Epithelial cell of prostate (primary cell): ENCODE results near the gene SMIM3.
A peak's percentile ranks its signal among the peaks of the same experiment; 100 is the strongest.

Source experiments
- DNase-seq: peaks from one replicate; pipeline ENCODE4 v3.0.0-alpha.2; 2011; ENCODE audit warnings: low read depth, low spot score
- H3K27ac ChIP-seq: fragments of 450-650 bp; 2 replicates; pipeline ENCODE4 v1.5.1; 2017; ENCODE audit warnings: mild to moderate bottlenecking

The SMIM3 gene

DNA sequence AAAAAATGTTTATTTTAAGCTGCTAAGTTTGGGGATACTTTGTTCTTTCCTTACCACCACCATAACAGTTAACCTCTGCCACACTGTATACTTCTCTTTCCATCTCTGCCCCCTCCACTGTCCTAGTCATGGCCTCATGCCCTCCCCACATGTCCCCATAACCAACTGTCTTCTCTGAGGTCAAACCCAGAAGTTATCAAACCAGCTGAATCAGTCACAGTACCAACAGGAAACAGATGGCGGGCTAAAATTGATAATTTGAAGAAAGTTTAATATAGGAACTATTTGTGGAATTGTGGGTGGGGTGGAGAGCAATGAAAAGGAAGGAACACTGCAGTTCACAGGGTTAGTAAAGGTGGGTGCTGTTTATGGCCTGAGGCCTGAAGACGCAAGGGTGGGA is 14.0 kb upstream of the SMIM3 start:
- DNase-seq = no peak
- H3K27ac ChIP-seq = no peak overlapping the region

DNA sequence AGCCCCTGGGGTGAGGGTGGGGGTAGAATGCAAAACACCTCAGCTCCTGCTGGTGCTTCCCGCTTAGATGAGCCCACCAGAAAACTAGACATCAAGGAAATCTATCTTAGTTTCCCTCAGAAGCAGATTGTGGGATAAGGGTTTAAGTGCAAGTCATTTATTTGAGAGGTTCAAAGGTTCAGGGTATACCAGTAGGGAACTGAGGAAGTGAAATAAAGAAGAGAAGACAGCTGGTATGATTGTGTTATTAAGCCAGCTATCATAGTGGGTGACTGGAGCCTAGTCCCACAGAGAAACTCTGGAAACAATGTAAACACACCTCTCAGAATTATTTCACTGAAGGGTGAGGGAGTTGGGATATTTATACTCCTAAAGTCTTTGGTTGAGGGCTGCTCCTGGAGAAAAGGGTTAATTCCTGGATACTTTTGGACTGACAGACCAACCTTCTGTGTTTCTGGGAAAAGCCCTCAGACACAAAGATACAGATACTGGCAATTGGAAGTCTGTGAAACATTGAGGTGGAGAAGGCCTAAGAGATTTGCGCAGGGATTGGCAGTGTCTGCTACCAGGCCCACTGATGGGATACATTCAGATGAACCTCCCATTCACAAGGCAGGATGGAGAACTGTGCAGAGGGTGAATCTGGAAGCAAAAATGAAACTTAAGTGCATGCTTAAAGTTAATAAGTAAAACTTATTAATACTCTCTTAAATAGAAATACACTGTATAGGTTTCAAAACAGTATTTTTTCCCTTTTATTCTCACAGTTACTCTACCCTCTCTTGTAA is 13.4 kb upstream of the SMIM3 start:
- no peak overlapping the region for H3K27ac ChIP-seq
- no peak for DNase-seq

DNA sequence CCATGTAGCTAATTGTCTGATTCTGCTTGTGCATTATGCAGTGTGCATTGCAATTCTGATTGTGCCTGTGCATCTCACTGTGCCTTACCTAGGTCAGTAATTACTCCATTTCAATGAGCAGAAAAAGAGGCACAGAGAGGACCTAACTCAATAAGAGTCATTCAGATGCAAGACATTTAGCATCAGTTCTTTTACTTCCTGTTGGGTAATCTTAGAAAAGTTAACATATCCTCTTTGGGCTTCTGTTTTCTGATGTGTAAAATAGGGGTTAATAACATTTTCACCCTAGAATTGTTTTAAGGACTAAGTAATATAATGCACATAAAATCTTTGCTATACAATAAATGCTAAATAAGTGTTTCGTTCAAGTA is 12.8 kb upstream of the SMIM3 start:
- no peak for DNase-seq

DNA sequence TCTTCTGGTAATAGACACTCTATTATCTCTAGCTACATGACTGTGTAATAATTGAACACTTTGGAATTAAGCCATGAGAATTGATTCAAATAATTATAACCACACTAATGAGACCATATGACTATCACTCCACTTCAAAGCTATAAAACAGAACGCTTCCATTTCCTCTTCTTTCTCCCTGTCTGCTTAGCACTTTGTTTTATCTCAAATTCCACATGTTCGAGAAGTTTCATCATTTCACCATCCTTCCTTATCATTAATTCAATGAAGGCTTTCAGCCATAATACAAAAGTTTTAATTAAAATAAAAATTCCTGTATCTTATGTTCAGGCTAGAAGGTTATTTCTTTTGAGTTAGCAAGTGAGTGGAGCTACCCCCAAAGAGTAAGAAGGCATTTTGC is 12.3 kb upstream of the SMIM3 start:
- no peak overlapping the region for H3K27ac ChIP-seq
- DNase-seq = no peak

More for the DNA sequence above, 12.8 kb upstream of the SMIM3 start:
- no peak overlapping the region for H3K27ac ChIP-seq

DNA sequence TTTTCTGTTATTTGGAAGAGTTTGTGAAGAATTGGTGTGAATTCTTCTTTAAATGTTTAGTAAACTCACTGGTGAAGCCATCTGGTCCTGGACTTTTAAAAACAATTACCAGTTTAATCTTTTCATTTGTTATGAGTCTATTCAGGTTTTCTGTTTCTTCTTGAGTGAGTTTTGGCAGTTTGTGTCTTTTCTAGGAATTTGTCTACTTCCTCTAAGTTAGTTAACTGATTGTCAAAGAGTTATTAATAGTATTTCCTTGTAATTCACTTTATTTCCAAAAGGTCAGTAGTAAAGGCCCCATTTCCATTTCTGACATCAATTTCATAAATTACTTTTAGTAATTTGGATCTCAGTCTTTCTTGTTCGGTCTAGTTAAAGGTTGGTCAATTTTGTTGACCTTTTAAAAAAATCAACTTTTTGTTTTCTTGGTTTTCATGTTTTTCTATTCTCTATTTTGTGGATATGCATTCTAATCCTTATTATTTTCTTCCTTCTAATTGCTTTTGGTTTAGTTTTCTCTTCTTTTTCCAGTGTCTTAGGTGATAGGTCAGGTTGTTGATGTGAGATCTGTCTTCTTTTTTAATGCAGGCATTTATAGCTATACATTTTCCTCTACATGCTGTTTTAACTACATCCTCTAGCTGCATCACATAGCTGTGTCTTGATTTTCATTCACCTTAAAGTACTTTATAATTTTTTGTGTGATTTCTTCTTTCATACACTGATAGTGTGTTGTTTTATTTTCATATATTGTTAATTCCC is 7.3 kb upstream of the SMIM3 start:
- DNase-seq = no peak
- no peak overlapping the region for H3K27ac ChIP-seq

DNA sequence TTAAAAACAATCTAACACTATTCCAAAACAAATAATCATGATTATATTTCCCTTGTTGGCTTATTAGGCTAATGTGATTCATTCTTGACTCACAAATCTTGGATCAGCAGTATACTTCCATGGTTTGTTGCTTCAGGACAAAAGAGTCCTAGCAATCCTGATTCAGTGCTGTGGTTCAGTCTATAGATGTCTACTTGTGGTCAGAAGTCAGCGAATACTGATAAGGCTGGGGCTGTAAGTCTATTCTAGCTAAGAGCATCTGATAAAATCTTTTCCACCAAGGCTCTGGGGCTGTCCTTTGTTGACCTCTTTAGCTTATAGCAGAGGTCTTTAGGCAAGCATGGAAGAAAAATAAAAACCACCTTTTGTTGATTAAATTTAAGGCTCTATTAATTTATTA is 4.4 kb upstream of the SMIM3 start:
- peak; percentile 76 for DNase-seq
- H3K27ac ChIP-seq = peak overlapping the region; percentile 25

DNA sequence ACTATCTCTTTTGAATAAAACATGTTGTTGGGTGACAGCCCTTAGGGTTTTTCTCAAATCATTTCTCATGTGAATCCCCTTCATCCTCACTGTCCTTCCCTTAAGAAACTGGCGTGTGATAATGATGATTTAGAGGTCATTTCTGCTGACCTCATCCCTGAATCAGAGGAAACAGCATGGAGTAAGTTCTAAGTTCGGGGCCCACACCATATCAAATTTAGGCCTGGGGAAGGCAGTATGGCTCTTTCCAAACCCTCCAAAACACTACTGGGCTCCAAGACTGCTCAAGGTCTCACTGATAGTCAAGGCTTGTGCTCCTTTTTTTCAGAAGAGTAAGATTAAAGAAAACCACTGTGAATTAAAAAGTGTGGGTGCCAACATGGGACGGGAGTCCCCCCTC is 872 bp upstream of the SMIM3 start:
- DNase-seq = no peak
- peak overlapping the region; percentile 92 for H3K27ac ChIP-seq

DNA sequence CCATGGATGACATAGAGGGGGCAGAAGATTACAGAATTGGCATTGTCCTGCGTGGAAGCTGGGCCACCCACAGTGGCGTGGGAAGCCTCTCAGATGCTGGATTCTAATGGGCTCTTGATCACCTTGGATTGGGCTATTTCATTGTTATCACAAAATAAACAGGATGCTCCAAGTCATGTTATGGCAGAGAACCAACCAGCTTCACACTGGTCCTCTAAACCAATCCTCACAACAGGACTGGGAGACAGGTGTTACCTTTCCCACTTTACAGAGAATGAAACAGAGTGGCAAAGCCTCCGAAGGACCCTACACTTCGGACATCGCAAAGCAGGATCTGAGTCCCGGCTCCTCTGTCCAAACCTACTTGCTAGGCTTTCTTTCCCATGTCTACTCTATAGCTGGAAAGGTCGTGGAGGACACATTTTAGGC is 455 bp upstream of the SMIM3 start:
- H3K27ac ChIP-seq = peak overlapping the region; percentile 92

DNA sequence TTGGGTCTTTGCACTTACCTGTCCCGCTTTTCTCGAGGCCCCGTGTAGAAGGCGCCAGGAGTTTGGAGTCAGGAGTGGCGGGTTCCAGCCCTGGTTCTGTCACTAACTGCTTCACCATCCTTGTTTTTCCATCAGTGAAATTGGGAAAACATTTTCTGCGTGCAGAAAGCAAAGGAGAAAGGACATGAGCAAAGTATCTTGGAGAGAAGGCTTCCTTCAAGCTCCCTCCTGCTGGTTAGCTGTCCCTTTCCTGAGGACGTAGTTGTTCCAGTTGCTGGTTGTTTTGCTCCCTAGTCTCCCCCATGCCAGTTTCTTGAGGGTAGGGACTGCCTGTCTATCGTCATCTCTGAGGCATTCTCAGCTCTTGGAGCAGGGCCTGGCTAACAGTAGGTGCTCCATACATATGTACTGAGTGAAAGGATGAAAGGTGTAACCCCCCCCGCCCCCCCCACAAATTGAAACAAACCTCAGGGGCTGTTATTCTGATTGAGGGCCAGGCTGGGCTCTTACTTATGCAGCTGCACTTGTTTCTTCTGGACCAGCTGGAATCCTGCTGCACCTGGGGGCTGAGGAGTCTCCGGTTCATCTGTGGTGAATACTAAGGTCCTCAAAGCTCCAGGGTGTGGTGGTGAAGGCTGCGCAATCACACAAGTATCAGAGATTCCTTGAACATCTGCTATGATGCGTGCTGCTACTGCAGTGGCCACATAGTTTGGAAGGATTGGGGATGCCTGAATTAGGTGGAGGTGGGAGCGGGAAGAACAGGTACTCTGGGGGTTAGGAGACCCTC is 1.0 kb downstream of the SMIM3 start:
- DNase-seq = no peak
- H3K27ac ChIP-seq = peak overlapping the region; percentile 92

More for the DNA sequence above, 455 bp upstream of the SMIM3 start:
- DNase-seq = no peak

DNA sequence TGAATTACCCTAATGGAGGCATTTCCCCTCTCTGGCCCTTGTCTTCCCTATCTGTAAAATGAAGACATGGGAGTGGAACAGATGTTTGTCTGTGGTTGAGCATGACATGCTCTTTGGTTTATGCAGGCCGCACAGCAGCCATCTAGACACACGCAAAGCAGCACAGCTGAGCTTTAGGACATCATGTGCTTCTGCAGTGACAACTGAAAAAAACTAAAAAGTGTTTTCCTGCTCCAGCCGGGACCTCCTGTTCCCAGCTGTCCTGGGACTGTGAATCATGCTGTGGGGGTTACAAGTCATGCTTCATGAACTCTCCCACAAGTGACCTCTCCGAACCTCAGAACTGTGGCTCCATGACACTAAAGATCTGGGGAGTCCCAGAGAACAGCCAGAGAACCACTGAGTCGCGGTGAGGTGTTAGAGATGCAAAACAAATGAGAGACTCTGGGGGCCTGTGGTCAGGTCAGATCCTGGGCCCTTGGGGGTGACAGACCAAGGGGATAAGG is 1.7 kb downstream of the SMIM3 start:
- H3K27ac ChIP-seq = peak overlapping the region; percentile 92
- no peak for DNase-seq

DNA sequence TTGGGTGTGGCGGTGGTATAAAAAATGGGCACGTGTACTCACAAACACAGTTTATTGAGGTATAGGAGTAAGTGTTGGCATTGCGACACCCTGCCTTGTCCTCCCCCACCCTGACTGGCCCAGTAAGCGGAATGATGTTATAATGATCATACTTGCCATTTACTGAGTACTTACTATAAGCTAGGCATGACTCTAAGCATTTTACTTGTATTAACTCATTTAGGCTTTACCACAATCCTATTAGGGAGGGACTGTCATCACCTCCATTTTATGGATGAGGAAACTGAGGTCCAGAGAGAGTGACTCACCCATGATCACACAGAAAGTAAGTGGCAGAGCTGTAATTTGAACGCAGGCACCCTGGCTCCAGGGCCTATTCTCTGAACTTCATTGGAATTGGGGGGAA is 2.3 kb downstream of the SMIM3 start:
- peak; percentile 88 for DNase-seq
- H3K27ac ChIP-seq = peak overlapping the region; percentile 92

DNA sequence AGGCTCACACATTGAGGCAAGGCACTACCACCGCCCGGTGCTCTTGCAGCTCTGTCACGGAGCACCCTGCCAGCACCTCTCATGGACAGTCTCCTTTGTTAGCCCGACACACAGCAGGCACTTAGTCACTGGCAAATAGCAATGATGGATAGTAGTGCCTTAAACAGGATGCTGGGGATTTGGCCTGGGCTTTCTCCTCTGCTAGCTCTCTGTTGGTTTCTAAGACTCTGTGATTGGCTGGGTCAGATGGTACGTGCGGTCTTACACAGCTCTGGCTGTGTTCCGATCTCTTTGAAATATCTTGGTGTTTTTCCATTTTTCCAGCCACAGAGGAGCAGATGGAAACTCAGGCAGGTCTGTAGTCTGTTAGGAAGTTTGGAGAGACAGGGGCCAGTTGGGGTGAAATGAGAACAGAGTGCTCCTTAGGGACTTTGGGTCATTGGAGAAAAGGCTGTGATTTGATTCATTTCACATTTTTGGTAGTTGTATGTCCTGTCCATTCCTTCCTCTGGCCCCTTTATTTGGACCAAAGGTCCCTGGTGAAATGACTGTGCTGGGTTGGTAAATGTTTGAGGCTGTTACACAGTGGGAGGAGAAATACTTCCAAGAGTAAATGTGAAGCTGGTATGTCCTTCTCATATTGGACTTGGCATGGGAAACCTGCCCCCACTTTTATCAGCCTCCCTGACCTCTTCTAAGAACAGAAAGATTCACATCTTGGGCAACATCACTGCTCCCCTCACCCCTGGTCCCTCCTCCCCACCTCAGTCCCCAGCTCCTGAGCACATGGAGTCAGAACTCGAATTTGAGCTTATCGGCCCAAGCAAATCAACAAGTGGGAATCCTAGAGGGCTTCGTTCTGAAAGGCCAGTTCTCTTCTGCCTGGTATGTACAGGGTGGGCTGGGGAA is 3.4 kb downstream of the SMIM3 start:
- peak; percentile 83 for DNase-seq
- H3K27ac ChIP-seq = peak overlapping the region; percentile 92

DNA sequence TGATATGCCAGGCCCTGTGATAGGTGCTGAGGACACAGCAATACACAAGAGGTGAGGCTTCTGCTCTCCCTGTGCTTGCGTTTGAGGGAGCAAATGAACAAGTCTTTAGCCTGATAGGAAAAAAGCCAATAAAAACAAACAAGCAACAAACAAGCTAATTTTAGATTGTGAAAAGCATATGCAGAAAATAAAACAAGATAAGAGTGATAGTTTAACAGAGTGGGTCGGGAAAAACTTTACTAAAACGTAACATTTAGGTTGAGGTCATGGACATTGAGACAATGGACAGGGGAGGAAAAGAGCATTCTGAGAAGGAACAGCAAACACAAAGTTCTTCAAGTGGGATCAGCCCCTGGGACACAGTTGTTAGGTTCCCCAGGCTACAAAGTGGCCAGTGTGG is 4.3 kb downstream of the SMIM3 start:
- DNase-seq = no peak
- peak overlapping the region; percentile 92 for H3K27ac ChIP-seq

DNA sequence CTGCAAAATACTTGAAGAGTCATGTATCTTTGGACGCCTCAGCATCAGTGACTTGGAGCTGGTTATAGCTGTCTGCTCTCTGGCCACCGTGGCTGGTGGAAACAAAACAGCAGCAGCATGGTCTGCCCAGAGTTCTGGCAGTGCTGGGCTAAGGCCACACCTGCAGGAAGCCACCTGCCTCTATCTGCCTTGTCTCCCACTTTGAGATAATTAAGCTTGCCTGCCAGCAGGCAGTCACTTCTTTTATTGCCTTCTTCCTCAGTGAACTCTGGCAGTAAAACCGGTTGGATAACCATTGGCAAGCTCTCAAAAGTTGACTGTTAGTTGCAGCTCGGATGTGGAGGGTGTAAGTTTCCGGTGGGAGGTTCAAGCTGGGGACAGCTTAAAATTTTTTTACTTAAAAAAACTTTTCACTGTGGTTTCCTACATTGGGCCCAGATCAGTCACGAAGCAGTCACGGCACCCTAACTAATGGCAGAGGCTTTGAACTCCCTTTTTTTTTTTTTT is 4.9 kb downstream of the SMIM3 start:
- DNase-seq = peak; percentile 75

DNA sequence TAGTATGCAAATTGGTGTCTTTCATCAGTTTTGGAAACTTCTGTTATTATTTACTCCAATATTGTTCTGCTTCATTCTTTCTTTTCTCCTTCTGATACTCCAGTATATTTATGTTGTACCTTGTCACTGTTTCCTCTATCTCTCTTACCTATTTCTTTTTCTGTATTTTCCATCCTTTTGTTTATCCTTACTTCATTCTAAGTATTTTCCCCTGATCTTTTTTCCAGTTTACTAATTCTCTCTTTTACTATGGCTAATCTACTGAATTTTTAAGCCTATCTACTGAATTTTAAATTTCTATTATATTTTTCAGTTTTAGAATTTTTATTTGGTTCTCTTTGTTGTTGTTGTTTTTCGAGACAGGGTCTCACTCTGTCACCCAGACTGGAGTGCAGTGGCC is 7.4 kb downstream of the SMIM3 start:
- DNase-seq = no peak
- H3K27ac ChIP-seq = no peak overlapping the region

More for the DNA sequence above, 4.9 kb downstream of the SMIM3 start:
- H3K27ac ChIP-seq = peak overlapping the region; percentile 92

DNA sequence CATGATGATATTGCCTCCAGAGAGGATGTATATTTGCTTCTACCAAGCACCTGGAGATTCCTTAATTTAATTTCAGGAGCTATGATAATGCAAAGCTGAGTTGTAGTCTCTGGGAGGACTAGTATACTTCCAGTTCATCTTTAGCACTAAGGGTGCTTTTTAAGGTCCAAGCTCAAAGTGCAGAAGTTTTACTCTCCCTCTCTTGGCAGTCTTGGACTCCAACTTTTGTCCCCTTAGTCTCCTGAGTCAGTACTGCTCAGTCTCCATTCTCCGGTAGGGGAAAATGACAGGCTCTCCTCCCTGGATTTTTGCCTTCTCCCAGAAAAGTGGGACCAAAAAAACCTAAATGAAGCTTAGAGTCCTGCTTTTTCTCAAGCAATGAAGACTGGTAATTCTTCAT is 8.3 kb downstream of the SMIM3 start:
- H3K27ac ChIP-seq = no peak overlapping the region
- no peak for DNase-seq

DNA sequence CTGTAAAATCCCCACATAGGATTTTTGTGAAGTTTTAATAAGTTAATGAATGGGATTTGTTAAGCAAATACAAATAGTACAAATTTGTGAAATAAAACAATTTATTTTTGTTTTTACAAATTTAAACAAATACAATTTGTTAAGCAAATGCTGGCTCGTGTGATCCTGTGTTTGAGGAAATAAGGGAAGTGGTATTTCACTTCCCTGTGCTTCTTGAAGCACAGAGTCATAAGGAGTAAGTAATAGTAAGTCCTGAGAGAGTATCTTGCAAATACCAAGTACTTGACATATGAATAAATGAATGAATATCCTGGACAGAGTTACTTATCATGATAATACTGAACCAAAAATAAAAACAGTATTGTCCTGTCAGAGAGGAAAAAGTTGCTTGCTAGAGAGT is 9.1 kb downstream of the SMIM3 start:
- no peak for DNase-seq
- peak overlapping the region; percentile 15 for H3K27ac ChIP-seq

DNA sequence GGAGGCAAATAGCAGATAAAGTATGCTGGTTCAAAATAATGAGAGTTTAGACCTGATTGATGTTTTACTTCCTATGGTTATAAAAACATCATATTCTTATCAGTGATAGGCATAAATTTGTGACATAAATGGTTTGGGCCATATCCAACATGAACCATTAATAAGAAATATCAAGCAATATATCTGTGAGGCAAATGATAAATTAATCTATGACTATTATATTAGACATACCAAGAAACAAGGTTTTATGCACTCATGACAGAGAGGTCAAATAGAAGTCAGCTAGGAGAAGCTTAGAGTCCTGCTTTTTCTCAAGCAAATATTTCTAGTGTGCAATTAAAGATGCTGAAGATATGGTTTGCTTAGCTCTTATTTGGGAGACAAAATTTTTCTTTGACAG is 10.4 kb downstream of the SMIM3 start:
- no peak for DNase-seq
- peak overlapping the region; percentile 85 for H3K27ac ChIP-seq

DNA sequence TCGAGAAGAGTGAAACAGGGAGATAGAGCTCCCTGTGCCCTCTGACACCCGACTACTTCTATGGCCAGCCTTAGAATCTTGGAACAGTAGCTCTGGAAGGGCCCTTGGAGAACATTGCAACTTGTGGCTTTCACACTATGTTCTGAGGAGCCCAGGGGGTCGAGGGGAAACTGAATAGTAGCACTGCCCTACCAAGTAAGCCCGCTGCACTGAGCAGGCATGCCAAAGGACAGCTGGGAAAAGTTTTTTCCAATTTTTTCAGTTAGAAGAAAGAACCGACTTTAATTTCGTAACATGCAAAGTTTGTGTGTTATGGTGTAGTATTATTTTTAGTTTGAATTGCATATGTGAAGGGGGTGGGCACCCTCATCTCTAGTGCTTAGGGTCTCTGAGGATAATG is 10.9 kb downstream of the SMIM3 start:
- no peak for DNase-seq
- peak overlapping the region; percentile 85 for H3K27ac ChIP-seq
